NCI-H1694 treated with DMSO at 0.1 percent for 48 hours (cell line): ENCODE results near the gene GNAZ.

Experiments
- DNase-seq: peaks from one replicate; lab custom pipeline; 2025; lab: John Stamatoyannopoulos, UW

Gene GNAZ

GRCh38 chr22:23119494-23120414 is 49.4 kb downstream of the GNAZ start:
- DNase-seq: no peak

- no peak for DNase-seq
Observed at GRCh38 chr22:23120415-23120899, 50.1 kb downstream of the GNAZ start.

GRCh38 chr22:23121000-23121421 is 50.7 kb downstream of the GNAZ start:
- no peak for DNase-seq

GRCh38 chr22:23121424-23121823 is 51.1 kb downstream of the GNAZ start:
- no peak for DNase-seq

DNA sequence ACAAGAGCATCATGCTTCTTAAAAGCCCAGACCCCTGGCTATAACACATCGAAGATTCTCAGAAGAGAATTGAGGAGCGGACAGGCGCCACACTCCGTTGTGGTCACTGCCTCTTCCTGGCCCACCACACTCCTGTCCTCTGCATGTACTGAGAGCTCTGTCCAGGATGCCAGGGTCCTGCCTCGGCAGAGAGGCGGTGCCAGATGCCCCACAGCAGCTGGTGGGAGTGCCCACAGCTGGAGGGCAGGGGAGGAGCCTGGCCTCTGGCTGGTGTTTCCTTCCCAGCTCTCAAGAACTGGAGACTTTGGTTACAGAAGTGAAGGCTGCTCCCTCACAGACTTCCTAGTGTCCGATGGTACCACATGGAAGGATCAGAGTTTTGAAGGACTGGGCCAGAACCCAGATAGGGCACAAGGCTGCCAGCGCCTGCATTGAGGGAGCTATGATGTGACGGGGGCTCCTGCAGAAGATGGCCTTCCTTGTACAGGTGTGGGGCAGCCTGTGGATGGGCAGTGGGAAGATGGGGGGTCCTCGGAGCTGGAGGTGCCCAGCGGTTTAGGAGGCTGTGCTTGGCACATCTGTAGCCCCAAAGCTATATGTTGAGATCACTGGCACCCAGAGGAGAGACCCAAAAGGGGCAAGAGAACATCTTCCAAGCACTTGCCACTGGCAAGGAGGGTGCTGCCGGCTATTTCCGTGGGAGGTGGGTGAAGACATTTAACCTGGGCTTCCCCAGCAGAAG is 52.1 kb downstream of the GNAZ start:
- DNase-seq: no peak

DNA sequence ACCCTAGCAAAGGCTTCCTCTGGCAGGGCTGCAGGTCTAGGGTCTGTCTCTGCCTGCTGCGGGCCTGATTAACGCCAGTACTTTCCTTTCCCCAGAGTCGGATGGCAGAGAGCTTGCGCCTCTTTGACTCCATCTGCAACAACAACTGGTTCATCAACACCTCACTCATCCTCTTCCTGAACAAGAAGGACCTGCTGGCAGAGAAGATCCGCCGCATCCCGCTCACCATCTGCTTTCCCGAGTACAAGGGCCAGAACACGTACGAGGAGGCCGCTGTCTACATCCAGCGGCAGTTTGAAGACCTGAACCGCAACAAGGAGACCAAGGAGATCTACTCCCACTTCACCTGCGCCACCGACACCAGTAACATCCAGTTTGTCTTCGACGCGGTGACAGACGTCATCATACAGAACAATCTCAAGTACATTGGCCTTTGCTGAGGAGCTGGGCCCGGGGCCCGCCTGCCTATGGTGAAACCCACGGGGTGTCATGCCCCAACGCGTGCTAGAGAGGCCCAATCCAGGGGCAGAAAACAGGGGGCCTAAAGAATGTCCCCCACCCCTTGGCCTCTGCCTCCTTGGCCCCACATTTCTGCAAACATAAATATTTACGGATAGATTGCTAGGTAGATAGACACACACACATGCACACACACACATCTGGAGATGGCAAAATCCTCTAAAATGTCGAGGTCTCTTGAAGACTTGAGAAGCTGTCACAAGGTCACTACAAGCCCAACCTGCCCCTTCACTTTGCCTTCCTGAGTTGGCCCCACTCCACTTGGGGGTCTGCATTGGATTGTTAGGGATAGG is 52.9 kb downstream of the GNAZ start:
- DNase-seq: peak; percentile 42

DNA sequence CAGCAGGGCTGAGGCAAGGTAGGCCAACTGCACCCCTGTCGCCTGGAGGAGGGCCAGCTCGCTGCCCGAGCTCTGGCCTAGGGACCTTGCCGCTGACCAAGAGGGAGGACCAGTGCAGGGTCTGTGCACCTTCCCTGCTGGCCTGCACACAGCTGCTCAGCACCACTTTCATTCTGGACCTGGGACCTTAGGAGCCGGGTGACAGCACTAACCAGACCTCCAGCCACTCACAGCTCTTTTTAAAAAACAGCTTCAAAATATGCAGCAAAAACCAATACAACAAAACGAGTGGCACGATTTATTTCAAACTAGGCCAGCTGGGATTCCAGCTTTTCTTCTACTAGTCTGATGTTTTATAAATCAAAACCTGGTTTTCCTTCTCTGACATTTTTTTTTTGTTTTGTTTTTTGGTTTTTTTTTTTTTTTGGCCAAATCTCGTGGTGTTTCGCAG is 53.5 kb downstream of the GNAZ start:
- DNase-seq: no peak

- no peak for DNase-seq
Observed at GRCh38 chr22:23124611-23125511, 54.5 kb downstream of the GNAZ start.

GRCh38 chr22:23125512-23126103 is 55.3 kb downstream of the GNAZ start:
- DNase-seq: no peak

GRCh38 chr22:23126165-23127054 is 56.1 kb downstream of the GNAZ start:
- no peak for DNase-seq

DNA sequence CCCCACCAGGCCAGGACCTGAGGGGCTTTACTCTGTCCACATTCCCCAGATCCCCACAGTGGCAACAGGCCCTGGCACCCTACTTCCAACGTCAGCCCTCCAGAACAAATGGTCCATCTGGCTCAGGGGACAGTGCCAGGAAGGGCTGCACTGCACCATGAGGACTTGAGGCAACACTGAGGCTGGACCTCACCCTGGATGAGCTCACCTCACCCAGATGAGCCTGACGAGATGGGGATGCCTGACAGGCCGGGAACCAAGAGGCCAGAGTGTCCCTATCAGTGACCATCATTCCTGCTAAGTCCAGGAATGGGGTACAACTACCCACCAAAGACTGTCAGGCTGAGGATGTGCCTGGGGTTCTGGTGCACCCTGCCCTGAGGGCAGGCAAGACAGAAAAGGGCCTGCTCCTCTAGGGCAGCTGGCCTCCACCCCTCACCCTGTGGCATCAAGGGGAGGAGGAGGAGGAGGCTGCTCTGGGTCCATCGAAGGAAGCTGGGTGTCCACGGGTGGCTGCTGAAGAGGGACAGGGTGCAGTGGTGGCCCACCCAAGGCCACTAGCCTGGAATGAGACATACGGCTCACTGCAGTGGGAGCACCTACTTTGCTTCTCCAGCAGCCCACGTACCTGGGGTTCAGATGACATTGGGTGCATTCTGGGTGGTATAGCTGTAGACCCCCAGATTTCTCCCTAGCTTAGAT is 56.9 kb downstream of the GNAZ start:
- DNase-seq: no peak

GRCh38 chr22:23127788-23128187 is 57.5 kb downstream of the GNAZ start:
- DNase-seq: no peak

DNA sequence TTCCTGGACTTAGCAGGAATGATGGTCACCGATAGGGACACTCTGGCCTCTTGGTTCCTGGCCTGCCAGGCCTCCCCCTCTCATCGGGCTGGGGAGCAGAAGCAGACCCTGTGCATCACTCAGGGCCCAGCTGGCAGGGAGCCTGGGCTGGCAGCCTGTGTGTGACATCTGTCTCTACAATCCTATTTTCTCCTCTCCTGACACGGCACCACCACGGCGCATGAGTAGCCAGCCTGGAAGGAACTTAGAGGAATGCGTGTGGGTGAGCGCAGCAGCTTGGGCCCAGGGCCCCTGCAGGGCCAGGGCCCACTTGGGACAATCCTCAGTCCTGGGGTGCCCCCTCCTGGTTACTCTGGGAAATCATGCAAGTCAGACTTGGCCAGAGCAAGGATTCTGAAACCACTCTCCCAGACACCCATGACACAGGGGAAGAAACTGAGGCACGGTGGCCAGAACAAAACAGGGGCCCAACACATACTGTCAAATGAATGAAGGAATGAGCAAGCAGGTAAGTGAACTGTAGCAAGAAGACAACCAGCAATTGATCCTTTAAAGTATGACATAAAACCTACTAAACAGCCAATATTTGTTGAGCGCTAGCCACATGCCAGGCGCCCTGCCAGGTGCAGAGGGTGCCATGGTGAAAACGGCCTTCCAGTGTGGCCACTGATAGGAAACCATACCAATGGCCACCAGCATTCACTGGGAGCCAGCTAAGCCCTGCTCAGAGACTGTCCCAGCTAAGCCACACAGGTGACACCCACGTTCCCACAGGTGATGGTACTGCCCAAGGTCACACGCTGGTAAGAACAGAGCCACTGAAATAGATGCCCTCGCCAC is 58.2 kb downstream of the GNAZ start:
- peak; percentile 94 for DNase-seq

DNA sequence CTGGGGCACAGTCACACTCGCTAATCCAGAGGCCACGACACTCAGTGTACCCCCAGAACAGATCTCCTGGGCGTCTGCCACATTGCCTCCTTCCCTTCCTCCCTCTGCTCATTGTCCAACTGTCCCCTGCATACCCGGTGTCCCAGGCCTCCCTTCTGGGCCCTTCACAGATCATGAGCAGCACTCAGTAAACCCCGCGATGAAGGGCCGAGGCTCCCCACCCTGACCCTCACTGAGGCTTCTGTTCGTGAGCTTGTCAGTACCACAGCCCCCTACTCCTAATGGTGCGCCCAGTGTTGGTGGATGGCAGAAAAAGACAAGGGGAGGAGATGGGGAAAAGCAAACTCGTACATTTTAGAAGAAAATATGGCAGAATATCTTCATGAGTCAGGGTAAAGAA is 58.8 kb downstream of the GNAZ start:
- no peak for DNase-seq

DNA sequence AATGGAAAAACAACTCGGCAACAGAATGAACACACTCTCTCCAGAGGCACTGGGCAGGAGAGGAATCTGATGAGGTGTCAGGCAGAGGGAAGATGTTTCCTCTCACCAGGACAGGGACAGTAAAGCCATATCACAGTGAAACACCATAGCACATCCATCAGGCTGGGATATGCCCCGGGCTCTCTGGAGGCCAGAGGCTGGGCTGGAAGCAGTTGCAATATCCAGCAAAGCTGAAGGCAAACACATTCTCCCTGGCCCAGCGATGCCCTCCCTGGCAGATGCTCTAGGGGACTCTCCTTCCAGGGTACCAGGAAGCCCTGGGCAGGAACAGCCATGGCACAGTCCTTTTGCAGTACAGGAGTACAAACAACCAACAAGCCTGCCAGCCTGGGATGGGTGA is 60.4 kb downstream of the GNAZ start:
- DNase-seq: no peak

DNA sequence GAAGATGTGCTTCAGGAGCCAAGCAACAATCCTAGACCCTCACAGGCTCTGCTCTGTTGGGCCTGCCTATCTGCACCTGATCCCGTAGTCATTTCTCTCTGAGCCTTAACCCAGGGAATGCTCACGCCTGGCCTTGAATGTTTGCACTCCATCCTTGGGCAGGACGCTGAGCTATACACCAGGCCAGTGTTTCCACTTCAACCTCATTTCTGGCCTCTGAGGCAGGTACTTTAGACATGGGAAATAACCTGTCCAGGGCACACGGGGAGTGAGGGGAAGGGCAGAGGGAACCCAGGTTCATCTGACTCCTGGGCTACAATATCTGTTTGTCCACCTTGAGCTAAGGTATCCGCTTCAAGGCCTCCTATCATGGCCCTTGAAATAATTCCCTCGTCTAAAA is 61.6 kb downstream of the GNAZ start:
- no peak for DNase-seq

DNA sequence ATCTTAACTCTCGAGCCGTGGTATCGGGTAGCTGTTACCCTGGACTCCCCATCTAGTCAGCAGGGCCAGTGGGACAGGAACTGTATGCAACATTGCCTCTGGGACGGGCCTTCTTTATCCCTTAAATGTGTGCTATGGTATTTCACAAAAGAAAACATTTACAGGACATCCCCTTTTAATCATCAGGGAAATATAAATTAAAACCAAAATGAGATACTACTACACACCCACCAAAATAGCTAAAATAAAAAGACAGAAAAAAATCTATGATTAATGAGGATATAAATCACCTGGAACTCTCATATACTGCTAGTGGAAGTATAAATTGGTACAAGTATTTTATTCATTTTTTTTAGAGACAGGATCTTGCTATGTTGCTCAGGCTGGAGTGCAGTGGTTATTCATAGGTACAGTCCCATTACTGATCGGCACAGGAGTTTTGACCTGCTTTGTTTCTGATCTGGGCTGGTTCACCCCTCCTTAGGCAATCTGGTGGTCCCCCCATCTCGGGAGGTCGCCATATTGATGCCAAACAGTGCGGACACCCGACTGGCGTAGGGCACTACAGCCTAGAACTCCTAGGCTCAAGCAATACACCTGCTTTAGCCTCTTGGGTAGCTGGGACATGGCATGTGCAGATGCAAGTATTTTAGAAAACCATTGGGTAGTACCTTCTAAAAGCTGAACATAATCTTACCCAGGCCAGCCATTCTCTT is 62.2 kb downstream of the GNAZ start:
- DNase-seq: no peak
